ENCODE measurements around the gene AGAP1. TPM values are rescaled to one million over a fixed set of nuclear protein-coding genes. Genes with fewer than 3 reads are reported as not detected.

Gene AGAP1
- total RNA-seq, 1 donor from 2014 or later, result 43.8 TPM

GRCh38 chr2:235737840-235738239 is 244.0 kb downstream of the AGAP1 start:
- DNase-seq (ENCODE audit: extremely low spot score, unreplicated experiment), result no peak
- Mint-ChIP-seq H3K27me3 (ENCODE audit: unreplicated experiment) (no peaks in the 10 kb centered on the region), H3K4me3 (ENCODE audit: unreplicated experiment) (no peak overlapping the region), H3K36me3 (ENCODE audit: unreplicated experiment) (peaks cover 13% of the 10 kb centered on the region), H3K27ac (ENCODE audit: unreplicated experiment) (no peak overlapping the region), H3K9me3 (ENCODE audit: unreplicated experiment) (no peaks in the 10 kb centered on the region), H3K4me1 (ENCODE audit: unreplicated experiment) (peaks cover 2% of the 10 kb centered on the region)
- TF ChIP-seq CTCF (IDR thresholded peaks at IDR 0.05), result no peak

GRCh38 chr2:235739704-235740415 is 246.0 kb downstream of the AGAP1 start:
- no peak for TF ChIP-seq CTCF (IDR thresholded peaks at IDR 0.05)
- H3K36me3 Mint-ChIP-seq (ENCODE audit: unreplicated experiment), result peaks cover 7% of the 10 kb centered on the region
- H3K9me3 Mint-ChIP-seq (ENCODE audit: unreplicated experiment), result no peaks in the 10 kb centered on the region
- H3K4me3 Mint-ChIP-seq (ENCODE audit: unreplicated experiment), result no peak overlapping the region
- DNase-seq (ENCODE audit: extremely low spot score, unreplicated experiment), result no peak
- no peaks in the 10 kb centered on the region for H3K27me3 Mint-ChIP-seq (ENCODE audit: unreplicated experiment)
- H3K27ac Mint-ChIP-seq (ENCODE audit: unreplicated experiment), result peak overlapping the region; percentile 24
- H3K4me1 Mint-ChIP-seq (ENCODE audit: unreplicated experiment), result peaks cover 2% of the 10 kb centered on the region

- Mint-ChIP-seq H3K4me3 (ENCODE audit: unreplicated experiment) (no peak overlapping the region), H3K4me1 (ENCODE audit: unreplicated experiment) (peaks cover 7% of the 10 kb centered on the region), H3K27ac (ENCODE audit: unreplicated experiment) (no peak overlapping the region), H3K36me3 (ENCODE audit: unreplicated experiment) (peaks cover 10% of the 10 kb centered on the region), H3K27me3 (ENCODE audit: unreplicated experiment) (no peaks in the 10 kb centered on the region), H3K9me3 (ENCODE audit: unreplicated experiment) (no peaks in the 10 kb centered on the region)
- no peak for DNase-seq (ENCODE audit: extremely low spot score, unreplicated experiment)
- TF ChIP-seq CTCF (IDR thresholded peaks at IDR 0.05), result peak; percentile 28
These were observed 247.0 kb downstream of the AGAP1 start for GRCh38 chr2:235740821-235741220.

GRCh38 chr2:235744161-235744560 is 250.3 kb downstream of the AGAP1 start:
- no peaks in the 10 kb centered on the region for H3K27me3 Mint-ChIP-seq (ENCODE audit: unreplicated experiment)
- DNase-seq (ENCODE audit: extremely low spot score, unreplicated experiment), result no peak

More at GRCh38 chr2:235744161-235744560, 250.3 kb downstream of the AGAP1 start:
- H3K36me3 Mint-ChIP-seq (ENCODE audit: unreplicated experiment), result peaks cover 10% of the 10 kb centered on the region
- no peaks in the 10 kb centered on the region for H3K9me3 Mint-ChIP-seq (ENCODE audit: unreplicated experiment)
- peaks cover 39% of the 10 kb centered on the region for H3K4me1 Mint-ChIP-seq (ENCODE audit: unreplicated experiment)
- no peak overlapping the region for H3K4me3 Mint-ChIP-seq (ENCODE audit: unreplicated experiment)
- TF ChIP-seq CTCF (IDR thresholded peaks at IDR 0.05), result no peak
- H3K27ac Mint-ChIP-seq (ENCODE audit: unreplicated experiment), result no peak overlapping the region

Data from osteocyte (in vitro differentiated cells).